Hematopoietic multipotent progenitor cell treated with erythropoietin and hydrocortisone succinate and interleukin-3 and kit ligand, for 15 days (in vitro differentiated cells): Measurements from ENCODE around the gene SLC12A9.

ENCODE experiments used
- DNase-seq: peaks from one replicate; pipeline ENCODE4 v3.0.0-alpha.2; 2015; ENCODE audit warnings: low spot score

Gene SLC12A9

GRCh38 chr7:100861616-100861985 lies 9.1 kb downstream of the SLC12A9 start:
- no peak for DNase-seq

DNA sequence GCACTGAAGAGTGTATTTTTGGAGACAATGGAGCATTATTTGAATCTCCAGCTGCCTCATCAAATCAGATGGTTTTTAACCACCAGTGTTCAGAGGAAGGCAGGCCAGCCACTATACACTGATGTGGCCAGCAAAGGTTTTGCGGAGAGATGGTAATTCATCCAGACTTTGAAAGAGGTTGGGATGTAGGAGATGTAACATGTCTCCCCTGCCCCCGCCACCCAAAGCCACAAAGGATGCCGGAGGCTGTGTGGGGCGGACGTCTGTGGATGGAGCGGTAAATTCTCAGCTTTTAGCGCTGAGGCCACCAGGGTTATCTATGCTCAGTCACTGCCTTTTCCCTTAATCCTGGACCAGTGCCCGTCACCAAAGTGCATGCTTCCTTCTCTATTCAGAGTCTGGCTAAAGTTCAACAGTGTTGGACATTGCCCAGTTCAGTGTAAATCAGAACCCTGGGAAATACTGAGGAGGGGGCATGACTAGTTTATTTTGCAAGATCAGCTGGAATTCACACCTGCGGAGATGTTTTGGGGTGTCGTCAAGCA lies 11.0 kb downstream of the SLC12A9 start:
- DNase-seq: no peak

DNA sequence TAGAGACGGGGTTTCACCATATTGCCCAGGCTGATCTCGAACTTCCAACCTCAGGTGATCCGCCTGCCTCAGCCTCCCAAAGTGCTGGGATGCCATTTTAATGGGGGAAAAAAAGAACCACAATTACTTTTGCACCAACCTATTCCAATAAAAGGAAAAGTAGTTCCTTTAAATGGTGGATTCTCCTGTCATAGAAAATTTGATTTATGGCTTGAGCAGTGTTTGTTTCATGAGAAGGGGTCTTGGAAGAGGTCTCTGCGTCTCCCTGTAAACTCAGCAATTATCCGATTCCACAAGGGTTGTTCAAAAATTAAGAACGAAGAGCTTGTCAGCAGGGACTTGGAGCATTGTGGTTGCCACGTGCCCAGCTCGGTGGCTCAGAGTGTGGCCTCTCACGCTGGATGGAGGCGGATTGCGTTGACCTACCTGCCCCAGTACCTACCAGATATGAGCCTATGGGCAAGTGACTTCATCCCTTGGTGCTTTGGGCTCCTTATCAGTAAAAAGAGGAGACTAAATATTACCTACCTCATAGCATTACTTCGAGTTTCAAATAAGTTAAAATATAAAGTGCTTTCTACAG lies 11.8 kb downstream of the SLC12A9 start:
- no peak for DNase-seq

GRCh38 chr7:100865372-100865911 lies 12.9 kb downstream of the SLC12A9 start:
- peak; percentile 36 for DNase-seq

DNA sequence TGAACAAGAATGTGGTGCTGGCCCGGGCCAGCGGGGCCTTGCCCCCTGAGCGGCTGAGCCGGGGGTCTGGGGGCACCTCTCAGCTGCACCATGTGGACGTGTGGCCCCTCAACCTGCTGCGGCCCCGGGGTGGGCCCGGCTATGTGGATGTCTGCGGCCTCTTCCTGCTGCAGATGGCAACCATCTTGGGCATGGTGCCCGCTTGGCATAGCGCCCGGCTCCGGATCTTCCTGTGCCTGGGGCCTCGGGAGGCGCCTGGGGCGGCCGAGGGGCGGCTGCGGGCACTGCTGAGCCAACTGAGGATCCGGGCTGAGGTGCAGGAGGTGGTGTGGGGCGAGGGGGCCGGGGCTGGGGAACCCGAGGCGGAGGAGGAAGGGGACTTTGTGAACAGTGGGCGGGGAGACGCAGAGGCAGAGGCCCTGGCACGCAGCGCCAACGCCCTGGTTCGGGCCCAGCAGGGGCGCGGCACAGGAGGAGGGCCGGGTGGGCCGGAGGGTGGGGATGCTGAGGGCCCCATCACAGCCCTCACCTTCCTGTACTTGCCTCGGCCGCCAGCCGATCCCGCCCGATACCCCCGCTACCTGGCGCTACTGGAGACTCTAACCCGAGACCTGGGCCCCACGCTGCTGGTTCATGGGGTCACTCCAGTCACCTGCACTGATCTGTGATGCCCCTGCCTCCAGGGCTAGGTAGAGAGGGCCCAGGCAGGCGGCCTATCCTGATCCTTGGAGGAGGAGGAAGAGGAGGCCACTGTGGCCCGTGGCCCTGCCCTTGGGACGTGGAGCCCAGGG lies 13.6 kb downstream of the SLC12A9 start:
- DNase-seq: peak; percentile 86

DNA sequence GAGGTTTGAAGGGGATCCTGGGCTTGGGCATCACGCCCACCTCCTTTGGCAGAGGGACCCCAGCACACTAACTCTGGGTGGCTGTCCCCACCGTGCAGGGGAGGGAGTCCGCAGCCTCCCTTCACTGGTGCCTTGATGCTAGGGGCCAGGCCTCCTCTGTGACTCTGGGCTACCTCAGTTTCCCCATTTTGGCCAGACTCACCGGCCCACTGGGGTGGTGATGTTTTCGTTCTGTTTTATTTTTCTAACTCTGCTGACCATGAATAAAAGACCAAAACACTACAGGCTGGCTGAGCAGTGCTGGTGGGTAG lies 14.2 kb downstream of the SLC12A9 start:
- no peak for DNase-seq

GRCh38 chr7:100867040-100867775 lies 14.7 kb downstream of the SLC12A9 start, which contains the start of gene TRIP6:
TSS of gene TRIP6 (plus strand) at chr7:100867387. CDS start at chr7:100867498, 111 bp downstream.
- peak; percentile 52 for DNase-seq

DNA sequence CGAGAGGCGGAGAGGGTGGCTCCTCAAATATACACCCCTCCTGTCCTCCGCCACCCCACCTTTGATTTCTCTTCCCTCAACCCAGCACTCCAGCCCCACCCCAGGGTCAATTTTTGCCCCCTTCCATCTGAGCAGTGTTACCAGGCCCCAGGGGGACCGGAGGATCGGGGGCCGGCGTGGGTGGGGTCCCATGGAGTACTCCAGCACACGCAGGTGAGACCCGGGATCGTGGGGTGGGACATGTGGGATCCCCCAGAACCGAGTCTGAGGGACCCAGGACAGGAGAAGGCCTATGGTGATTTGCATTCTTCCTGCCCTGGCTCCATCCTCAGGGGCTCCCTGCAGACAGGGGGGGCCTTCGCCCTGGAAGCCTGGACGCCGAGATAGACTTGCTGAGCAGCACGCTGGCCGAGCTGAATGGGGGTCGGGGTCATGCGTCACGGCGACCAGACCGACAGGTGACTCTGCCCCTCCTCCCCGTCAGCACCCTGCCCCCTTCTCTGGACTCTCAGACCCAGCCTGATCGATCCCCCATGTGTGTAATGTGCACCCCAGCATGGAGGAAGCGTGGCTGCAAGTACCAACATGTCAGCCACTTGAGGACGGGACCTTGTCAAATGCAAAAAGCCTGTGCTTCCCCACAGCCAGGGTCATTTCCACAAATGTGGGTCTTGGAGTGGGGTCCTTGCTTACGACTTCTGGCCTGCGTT lies 15.4 kb downstream of the SLC12A9 start:
- no peak for DNase-seq

- DNase-seq: no peak
Observed at GRCh38 chr7:100873599-100874299, 21.2 kb downstream of the SLC12A9 start.

GRCh38 chr7:100874300-100874576 lies 21.7 kb downstream of the SLC12A9 start:
- no peak for DNase-seq

DNA sequence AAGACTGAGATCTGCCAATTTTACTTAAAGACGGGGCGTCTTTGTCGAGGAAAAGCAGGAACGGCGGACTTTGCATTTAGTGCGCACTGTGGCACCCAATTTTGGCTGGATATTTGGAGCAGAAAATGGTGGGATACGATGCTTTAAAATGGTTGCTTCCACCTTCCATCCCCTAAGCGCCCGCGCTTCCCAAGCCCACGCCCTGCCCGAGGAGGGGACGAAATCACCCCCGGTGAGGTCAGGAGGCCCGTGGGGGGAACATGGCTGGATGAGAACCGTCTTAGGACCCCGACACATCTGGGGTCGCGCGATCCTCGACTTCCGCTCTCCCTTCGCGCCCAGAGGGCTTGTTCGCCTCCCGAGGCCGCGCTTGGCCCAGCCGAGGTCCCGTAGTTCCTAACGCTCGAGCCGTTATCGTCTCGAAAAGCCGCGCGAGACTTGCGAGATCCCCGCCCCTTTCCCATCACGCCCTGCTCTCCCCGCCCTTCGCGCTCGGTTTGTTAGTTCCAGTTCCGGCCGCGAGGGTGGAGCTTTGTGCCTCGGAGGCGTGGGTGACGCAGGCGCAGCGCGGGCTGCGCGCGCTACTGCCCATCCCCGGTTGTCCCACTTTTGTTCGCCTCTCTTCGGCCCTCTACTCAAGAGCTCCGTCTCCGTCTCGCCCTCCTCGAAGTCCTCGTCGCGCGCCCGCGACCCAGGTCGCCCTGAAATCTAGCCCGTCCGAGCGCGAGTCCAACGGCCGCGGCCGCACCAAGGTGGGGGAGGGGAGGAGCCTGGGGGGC lies 22.3 kb downstream of the SLC12A9 start, which contains the start of gene SRRT:
SRRT (plus strand) TSS at position 527 of the 779 bp plus-strand sequence. CDS start 488 bp downstream, outside the sequence.
- peak; percentile 99 for DNase-seq

- peak; percentile 27 for DNase-seq
Observed at GRCh38 chr7:100875356-100875751, 22.8 kb downstream of the SLC12A9 start.

- DNase-seq: no peak
Observed at GRCh38 chr7:100878013-100878412, 25.5 kb downstream of the SLC12A9 start.

DNA sequence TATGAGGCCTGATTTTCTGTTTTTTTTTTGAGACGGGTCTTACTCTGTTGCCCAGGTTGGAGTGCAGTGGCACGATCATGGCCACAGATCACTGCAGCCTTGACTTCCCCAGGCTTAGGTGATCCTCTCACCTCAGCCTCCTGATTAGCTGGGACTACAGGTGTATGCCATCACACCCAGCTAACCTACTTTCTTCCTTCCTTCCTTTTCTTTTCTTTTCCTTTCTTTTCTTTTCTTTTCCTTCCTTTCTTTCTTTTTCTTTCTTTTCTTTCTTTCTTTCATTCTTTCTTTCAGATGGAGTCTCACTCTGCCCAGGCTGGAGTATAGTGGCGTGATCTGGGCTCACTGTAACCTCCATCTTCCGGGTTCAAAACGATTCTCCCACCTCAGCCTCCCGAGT lies 26.2 kb downstream of the SLC12A9 start:
- no peak for DNase-seq

DNA sequence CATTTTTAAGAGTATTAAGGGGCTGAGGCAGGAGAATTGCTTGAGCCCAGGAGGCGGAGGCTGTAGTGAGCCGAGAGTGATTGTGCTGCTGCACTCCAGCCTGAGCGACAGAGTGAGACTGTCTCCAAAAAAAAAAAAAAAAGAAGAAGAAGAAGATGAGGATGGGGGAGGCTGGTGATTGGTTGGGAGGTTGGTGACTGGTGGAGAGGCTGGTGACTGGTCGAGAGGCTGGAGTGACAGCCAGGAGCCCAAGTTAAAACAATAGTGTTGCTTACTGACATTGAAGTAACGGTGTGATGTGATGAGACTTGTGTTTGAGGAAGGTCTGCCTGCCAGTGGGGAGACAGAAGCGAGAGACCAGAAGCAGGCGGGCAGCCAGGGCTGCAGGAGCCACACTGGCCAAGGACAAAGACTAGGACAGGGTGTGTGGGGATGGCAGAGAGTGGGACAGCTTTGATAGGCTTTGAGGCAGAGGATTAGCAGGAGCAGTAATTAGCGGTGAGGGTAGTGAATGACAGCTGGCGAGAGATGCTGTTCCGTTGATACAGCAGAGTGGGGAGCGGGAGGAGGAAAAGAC lies 27.3 kb downstream of the SLC12A9 start:
- no peak for DNase-seq

- no peak for DNase-seq
Observed at GRCh38 chr7:100880645-100881044, 28.1 kb downstream of the SLC12A9 start.

GRCh38 chr7:100881136-100881535 lies 28.6 kb downstream of the SLC12A9 start:
- DNase-seq: no peak

GRCh38 chr7:100882201-100882600 lies 29.7 kb downstream of the SLC12A9 start:
- DNase-seq: no peak

DNA sequence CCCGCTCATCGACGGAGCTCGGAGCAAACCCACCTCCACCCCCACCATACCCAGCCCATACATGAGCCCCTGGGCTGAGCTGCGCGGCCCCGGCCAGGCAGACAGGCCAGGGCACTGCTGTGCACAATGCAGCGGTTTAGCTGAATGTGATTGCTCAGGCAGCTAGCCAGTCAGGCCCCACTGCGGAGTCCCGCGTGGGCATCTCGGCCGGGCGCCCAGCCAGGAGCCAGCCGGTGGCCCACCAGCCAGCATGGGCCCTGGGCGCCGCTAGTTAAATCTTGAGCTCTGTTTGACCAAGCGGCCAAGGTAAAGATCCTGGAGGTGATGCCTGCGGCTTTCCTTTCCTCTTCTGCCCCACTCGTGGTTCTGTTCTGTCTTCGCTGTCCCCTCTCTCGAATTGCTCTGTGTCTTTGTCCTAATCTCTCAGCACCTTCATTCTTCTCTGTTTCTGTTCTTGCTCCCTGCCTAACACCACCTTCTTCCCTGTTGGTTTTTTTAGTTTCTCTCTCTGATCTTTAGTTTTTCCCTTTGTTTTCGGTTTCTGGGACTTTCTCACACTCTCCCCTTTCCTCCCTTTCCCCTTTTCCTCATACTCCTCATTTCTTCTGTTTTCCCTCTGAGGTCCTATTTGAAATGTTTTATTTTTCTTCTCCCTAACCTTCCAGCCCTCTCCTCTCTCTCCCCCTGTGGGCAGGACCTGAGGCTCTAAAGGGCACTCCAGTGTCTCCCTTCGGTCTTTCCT lies 30.4 kb downstream of the SLC12A9 start:
- no peak for DNase-seq
